ENCODE data around the gene KANSL2. TPM values are rescaled to one million over a fixed set of nuclear protein-coding genes. Genes with fewer than 3 reads are reported as not detected.

The KANSL2 gene
- total and polyA plus RNA-seq, 2 experiments from 2014 or later: 29.3 to 92.5 TPM

DNA sequence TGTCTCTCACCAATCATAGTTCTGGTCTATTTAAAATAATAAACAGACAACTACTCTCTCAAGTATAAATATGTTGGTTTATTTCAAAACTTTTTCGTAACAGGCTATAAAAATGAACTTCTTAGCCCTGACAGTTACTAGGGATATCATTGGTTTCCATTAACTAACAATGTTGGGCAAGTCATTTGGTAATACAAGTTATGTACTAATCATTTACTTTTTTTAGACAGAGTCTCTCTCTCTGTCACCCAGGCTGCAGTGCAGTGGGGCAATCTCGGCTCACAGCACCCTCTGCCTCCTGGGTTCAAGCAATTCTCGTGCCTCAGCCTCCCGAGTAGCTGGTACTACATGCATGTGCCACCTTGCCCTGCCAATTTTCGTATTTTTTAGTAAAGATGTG is 14.6 kb upstream of the KANSL2 start:
- H3F3A ChIP-seq (replicated peaks; ENCODE audit: low read depth): no peaks in the 10 kb centered on the region
- peaks cover 2% of the 10 kb centered on the region for H3K27me3 Mint-ChIP-seq (ENCODE audit: insufficient read depth, low read depth, poor library complexity)
- H3K36me3 ChIP-seq (ENCODE audit: insufficient read depth): peaks cover 64% of the 10 kb centered on the region
- peaks cover 44% of the 10 kb centered on the region for H3K79me2 ChIP-seq (replicated peaks; ENCODE audit: insufficient read depth)
- H3K4me1 ChIP-seq (ENCODE audit: insufficient read depth): no peaks in the 10 kb centered on the region
- no peak overlapping the region for H3K4me2 ChIP-seq
- H3K9me3 Mint-ChIP-seq: no peaks in the 10 kb centered on the region
- no peak overlapping the region for H3K4me3 ChIP-seq
- no peaks in the 10 kb centered on the region for H3K27me3 ChIP-seq (ENCODE audit: insufficient read depth)
- peaks cover 5% of the 10 kb centered on the region; the same call in 1 of the 2 replicates for H4K20me1 ChIP-seq (replicated peaks; ENCODE audit: insufficient read depth)
- H3K27ac ChIP-seq (ENCODE audit: low read depth): no peak overlapping the region
- H3K9me2 ChIP-seq (ENCODE audit: insufficient read depth): no peaks in the 10 kb centered on the region
- no peaks in the 10 kb centered on the region for H3K4me1 Mint-ChIP-seq
- TF ChIP-seq, protein P1, sequence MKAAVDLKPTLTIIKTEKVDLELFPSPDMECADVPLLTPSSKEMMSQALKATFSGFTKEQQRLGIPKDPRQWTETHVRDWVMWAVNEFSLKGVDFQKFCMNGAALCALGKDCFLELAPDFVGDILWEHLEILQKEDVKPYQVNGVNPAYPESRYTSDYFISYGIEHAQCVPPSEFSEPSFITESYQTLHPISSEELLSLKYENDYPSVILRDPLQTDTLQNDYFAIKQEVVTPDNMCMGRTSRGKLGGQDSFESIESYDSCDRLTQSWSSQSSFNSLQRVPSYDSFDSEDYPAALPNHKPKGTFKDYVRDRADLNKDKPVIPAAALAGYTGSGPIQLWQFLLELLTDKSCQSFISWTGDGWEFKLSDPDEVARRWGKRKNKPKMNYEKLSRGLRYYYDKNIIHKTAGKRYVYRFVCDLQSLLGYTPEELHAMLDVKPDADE (IDR thresholded peaks at IDR 0.05): no peak
- TF ChIP-seq EZH2 (IDR thresholded peaks at IDR 0.05; ENCODE audit: low read depth, unreplicated experiment): no peak
- no peak for TF ChIP-seq ZNF331 (CRISPR knock-in tag; IDR thresholded peaks at IDR 0.05; ENCODE audit: low read depth)
- no peak for TF ChIP-seq CREB1 (CRISPR knock-in tag; IDR thresholded peaks at IDR 0.05; ENCODE audit: low read depth)
- TF ChIP-seq ZNF114 (CRISPR knock-in tag; IDR thresholded peaks at IDR 0.05): no peak
- TF ChIP-seq EZH2phosphoT487 (IDR thresholded peaks at IDR 0.05; ENCODE audit: unreplicated experiment): no peak
- no peak for TF ChIP-seq JUNB (IDR thresholded peaks at IDR 0.05; ENCODE audit: unreplicated experiment)
- no peak for TF ChIP-seq STAT1 (IDR thresholded peaks at IDR 0.05; ENCODE audit: unreplicated experiment)
- TF ChIP-seq POLR2AphosphoS5 (IDR thresholded peaks at IDR 0.05; ENCODE audit: low read depth): no peak
- TF ChIP-seq, protein P2, sequence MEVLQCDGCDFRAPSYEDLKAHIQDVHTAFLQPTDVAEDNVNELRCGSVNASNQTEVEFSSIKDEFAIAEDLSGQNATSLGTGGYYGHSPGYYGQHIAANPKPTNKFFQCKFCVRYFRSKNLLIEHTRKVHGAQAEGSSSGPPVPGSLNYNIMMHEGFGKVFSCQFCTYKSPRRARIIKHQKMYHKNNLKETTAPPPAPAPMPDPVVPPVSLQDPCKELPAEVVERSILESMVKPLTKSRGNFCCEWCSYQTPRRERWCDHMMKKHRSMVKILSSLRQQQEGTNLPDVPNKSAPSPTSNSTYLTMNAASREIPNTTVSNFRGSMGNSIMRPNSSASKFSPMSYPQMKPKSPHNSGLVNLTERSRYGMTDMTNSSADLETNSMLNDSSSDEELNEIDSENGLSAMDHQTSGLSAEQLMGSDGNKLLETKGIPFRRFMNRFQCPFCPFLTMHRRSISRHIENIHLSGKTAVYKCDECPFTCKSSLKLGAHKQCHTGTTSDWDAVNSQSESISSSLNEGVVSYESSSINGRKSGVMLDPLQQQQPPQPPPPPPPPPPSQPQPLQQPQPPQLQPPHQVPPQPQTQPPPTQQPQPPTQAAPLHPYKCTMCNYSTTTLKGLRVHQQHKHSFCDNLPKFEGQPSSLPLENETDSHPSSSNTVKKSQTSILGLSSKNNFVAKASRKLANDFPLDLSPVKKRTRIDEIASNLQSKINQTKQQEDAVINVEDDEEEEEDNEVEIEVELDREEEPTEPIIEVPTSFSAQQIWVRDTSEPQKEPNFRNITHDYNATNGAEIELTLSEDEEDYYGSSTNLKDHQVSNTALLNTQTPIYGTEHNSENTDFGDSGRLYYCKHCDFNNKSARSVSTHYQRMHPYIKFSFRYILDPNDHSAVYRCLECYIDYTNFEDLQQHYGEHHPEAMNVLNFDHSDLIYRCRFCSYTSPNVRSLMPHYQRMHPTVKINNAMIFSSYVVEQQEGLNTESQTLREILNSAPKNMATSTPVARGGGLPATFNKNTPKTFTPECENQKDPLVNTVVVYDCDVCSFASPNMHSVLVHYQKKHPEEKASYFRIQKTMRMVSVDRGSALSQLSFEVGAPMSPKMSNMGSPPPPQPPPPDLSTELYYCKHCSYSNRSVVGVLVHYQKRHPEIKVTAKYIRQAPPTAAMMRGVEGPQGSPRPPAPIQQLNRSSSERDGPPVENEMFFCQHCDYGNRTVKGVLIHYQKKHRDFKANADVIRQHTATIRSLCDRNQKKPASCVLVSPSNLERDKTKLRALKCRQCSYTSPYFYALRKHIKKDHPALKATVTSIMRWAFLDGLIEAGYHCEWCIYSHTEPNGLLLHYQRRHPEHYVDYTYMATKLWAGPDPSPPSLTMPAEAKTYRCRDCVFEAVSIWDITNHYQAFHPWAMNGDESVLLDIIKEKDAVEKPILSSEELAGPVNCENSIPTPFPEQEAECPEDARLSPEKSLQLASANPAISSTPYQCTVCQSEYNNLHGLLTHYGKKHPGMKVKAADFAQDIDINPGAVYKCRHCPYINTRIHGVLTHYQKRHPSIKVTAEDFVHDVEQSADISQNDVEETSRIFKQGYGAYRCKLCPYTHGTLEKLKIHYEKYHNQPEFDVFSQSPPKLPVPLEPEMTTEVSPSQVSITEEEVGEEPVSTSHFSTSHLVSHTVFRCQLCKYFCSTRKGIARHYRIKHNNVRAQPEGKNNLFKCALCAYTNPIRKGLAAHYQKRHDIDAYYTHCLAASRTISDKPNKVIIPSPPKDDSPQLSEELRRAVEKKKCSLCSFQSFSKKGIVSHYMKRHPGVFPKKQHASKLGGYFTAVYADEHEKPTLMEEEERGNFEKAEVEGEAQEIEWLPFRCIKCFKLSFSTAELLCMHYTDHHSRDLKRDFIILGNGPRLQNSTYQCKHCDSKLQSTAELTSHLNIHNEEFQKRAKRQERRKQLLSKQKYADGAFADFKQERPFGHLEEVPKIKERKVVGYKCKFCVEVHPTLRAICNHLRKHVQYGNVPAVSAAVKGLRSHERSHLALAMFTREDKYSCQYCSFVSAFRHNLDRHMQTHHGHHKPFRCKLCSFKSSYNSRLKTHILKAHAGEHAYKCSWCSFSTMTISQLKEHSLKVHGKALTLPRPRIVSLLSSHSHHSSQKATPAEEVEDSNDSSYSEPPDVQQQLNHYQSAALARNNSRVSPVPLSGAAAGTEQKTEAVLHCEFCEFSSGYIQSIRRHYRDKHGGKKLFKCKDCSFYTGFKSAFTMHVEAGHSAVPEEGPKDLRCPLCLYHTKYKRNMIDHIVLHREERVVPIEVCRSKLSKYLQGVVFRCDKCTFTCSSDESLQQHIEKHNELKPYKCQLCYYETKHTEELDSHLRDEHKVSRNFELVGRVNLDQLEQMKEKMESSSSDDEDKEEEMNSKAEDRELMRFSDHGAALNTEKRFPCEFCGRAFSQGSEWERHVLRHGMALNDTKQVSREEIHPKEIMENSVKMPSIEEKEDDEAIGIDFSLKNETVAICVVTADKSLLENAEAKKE (CRISPR knock-in tag; IDR thresholded peaks at IDR 0.05): no peak
- no peak for TF ChIP-seq REST (IDR thresholded peaks at IDR 0.05; ENCODE audit: unreplicated experiment)
- no peak for TF ChIP-seq NANOG (IDR thresholded peaks at IDR 0.05; ENCODE audit: borderline replicate concordance)
- TF ChIP-seq, protein P3, sequence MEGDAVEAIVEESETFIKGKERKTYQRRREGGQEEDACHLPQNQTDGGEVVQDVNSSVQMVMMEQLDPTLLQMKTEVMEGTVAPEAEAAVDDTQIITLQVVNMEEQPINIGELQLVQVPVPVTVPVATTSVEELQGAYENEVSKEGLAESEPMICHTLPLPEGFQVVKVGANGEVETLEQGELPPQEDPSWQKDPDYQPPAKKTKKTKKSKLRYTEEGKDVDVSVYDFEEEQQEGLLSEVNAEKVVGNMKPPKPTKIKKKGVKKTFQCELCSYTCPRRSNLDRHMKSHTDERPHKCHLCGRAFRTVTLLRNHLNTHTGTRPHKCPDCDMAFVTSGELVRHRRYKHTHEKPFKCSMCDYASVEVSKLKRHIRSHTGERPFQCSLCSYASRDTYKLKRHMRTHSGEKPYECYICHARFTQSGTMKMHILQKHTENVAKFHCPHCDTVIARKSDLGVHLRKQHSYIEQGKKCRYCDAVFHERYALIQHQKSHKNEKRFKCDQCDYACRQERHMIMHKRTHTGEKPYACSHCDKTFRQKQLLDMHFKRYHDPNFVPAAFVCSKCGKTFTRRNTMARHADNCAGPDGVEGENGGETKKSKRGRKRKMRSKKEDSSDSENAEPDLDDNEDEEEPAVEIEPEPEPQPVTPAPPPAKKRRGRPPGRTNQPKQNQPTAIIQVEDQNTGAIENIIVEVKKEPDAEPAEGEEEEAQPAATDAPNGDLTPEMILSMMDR (conservative IDR thresholded peaks at IDR 0.05; ENCODE audit: low read depth in 2 of 2): no peak
- H3K36me3 Mint-ChIP-seq (ENCODE audit: low read depth): peaks cover 81% of the 10 kb centered on the region
- H3K27ac Mint-ChIP-seq: no peak overlapping the region
- DNase-seq (ENCODE audit: low spot score): no peak
- ATAC-seq: no peak
- no peak overlapping the region for H2AFZ ChIP-seq
- no peak overlapping the region for H3K4me3 Mint-ChIP-seq
